Tibial nerve (tissue), 4 donors: Measurements from ENCODE around the gene FBXL16.

Experiments
- EP300 ChIP-seq, 2 donors: sonication (generic); formaldehyde crosslinking; IDR thresholded peaks; one replicate each; pipeline ENCODE4 v1.6.1; 2017; ENCODE audit warnings: antibody characterized with exemption in 2 of 2, mild to moderate bottlenecking in 1 of 2
- POLR2A ChIP-seq, 2 donors: fragments of 450-650 bp; IDR thresholded peaks; one replicate each; pipeline ENCODE4 v1.6.1; 2017; ENCODE audit warnings: antibody characterized with exemption in 2 of 2, mild to moderate bottlenecking in 2 of 2, moderate library complexity in 2 of 2
- TF ChIP-seq, protein P1 (sequence below), 5 experiments: fragments of 200-600 bp in 3 of 5; fragments of 450-650 bp in 2 of 5; sonication (generic) in 3 of 5; IDR thresholded peaks; one replicate each; pipeline ENCODE4 v1.5.1; 2016 to 2019; ENCODE audit warnings: antibody characterized with exemption in 5 of 5, mild to moderate bottlenecking in 3 of 5, moderate library complexity in 2 of 5

DNA sequence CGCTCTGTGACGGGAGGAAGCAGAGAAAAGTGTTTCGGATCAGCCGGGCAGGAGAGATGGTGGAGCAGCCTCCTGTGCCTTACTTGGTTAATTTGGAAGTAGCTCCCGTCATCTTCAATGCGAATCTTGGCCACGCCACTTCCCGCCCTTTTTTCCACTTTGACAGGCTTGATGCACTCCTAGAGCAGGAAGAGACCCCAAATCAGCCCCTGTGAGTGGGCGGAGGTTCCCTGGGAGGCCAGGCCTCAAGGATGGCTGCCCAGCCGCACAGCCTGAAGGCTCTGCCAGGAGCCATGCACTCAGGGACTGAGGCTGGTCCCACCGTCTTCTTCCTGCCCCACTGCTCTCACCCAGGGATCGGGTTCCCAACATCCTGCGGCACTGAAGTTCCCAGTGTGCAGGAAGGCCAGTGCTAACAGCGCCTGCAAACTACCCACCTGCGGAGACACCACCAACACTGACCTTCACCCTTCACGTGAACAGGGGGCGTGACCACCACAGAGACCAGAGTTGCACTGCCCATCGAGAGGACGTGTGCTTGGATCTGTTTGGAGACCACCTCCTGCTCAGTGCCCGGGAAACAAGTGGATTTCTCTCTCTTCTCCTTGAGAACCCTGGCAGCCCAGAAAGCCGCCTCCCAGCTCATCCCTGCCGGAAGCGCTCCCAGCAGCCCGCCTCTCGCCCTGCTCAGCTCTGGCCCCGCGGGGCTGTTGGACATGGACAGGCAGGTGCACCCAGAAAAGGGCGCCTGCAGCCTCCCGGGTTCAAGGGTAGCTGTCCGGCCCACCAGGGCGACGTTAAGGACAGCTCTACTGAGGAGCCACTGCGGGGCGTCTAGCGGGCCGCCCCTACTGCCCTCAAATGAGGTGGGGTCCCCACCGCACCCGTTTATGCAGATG lies 34.2 kb upstream of the FBXL16 start:
- TF ChIP-seq, protein P1, sequence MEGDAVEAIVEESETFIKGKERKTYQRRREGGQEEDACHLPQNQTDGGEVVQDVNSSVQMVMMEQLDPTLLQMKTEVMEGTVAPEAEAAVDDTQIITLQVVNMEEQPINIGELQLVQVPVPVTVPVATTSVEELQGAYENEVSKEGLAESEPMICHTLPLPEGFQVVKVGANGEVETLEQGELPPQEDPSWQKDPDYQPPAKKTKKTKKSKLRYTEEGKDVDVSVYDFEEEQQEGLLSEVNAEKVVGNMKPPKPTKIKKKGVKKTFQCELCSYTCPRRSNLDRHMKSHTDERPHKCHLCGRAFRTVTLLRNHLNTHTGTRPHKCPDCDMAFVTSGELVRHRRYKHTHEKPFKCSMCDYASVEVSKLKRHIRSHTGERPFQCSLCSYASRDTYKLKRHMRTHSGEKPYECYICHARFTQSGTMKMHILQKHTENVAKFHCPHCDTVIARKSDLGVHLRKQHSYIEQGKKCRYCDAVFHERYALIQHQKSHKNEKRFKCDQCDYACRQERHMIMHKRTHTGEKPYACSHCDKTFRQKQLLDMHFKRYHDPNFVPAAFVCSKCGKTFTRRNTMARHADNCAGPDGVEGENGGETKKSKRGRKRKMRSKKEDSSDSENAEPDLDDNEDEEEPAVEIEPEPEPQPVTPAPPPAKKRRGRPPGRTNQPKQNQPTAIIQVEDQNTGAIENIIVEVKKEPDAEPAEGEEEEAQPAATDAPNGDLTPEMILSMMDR (IDR thresholded peaks at IDR 0.05): no peak
- TF ChIP-seq EP300 (IDR thresholded peaks at IDR 0.05) (no peak), POLR2A (IDR thresholded peaks at IDR 0.05) (no peak)
